Activated CD8-positive, alpha-beta T cell treated with anti-CD3 and anti-CD28 coated beads for 36 hours (primary cell): ENCODE results near the gene DLX4. TPM values are rescaled to one million over a fixed set of nuclear protein-coding genes. Genes with fewer than 3 reads are reported as not detected.

Source experiments
- ATAC-seq: fragments of 200-7000 bp; cut with Tn5 transposase; one replicate; pipeline ENCODE4 v1.10.0; 2021; ENCODE audit warnings: mild to moderate bottlenecking, moderate library complexity
- CTCF ChIA-PET: fragments of 350-600 bp; sonication (Branson Sonifier 250); formaldehyde crosslinking; loops from one replicate; lab custom pipeline; 2021; ENCODE audit warnings: antibody characterized with exemption; lab: Charles Lee
- POLR2A ChIA-PET: fragments of 350-600 bp; sonication (Branson Sonifier 250); formaldehyde crosslinking; loops from one replicate; lab custom pipeline; 2021; ENCODE audit warnings: antibody characterized with exemption; lab: Charles Lee
- DNase-seq: peaks from one replicate; pipeline ENCODE4 v3.0.0-alpha.2; 2020
- H3K27ac Mint-ChIP-seq: one replicate; pipeline ENCODE4 v1.8.0; 2021; ENCODE audit warnings: mild to moderate bottlenecking, mixed read lengths
- H3K27me3 Mint-ChIP-seq: one replicate; pipeline ENCODE4 v1.8.0; 2021; ENCODE audit warnings: mixed read lengths
- H3K36me3 Mint-ChIP-seq: one replicate; pipeline ENCODE4 v1.8.0; 2021; ENCODE audit warnings: low read depth, mixed read lengths
- H3K4me1 Mint-ChIP-seq: one replicate; pipeline ENCODE4 v1.8.0; 2021; ENCODE audit warnings: low read depth, mixed read lengths
- H3K4me3 Mint-ChIP-seq: one replicate; pipeline ENCODE4 v1.8.0; 2021; ENCODE audit warnings: mild to moderate bottlenecking, moderate library complexity, mixed read lengths
- H3K9me3 Mint-ChIP-seq: one replicate; pipeline ENCODE4 v1.8.0; 2021; ENCODE audit warnings: mixed read lengths
- intact Hi-C: fragments of 100-400 bp; cut with micrococcal nuclease; formaldehyde crosslinking; loops from one replicate; pipeline ENCODE4 v1.10.0; 2022
- total RNA-seq, 2 experiments: library from RNA; stranded (reverse); gene quantifications; one replicate each; pipeline ENCODE4 v1.2.3, GENCODE V29; 2021
- TF ChIP-seq, protein P1 (sequence below): fragments of 200-600 bp; IDR thresholded peaks from one replicate; pipeline ENCODE4 v1.8.0; 2022; ENCODE audit warnings: antibody characterized with exemption, mild to moderate bottlenecking

The DLX4 gene
- total RNA-seq, 2 experiments from 2014 or later, result 0.43 to 0.81 TPM

DNA sequence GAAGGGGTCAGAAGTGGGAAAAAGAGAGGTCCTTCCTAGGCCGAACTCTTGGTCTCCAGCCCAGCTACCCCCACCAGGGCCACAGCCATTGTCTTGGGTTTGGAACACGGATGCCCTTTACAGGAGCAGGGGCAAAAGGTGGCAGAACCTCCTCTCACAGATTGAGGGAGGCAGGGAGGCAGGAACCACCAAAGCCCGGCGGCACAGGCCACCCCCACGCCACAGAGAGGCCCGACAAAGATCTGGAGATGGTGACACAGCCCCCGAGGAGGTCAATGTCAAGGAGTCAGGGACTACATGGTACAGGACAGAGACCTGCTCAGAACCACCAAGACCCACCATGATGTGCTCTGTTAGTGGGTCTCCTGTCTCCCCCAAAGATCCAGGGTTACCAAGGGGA, 44.4 kb upstream of the DLX4 start:
- no peak overlapping the region for H3K4me3 Mint-ChIP-seq
- no peaks in the 10 kb centered on the region for H3K9me3 Mint-ChIP-seq
- peaks cover 2% of the 10 kb centered on the region for H3K27me3 Mint-ChIP-seq
- no peak for DNase-seq
- H3K4me1 Mint-ChIP-seq, result no peaks in the 10 kb centered on the region
- TF ChIP-seq, protein P1, sequence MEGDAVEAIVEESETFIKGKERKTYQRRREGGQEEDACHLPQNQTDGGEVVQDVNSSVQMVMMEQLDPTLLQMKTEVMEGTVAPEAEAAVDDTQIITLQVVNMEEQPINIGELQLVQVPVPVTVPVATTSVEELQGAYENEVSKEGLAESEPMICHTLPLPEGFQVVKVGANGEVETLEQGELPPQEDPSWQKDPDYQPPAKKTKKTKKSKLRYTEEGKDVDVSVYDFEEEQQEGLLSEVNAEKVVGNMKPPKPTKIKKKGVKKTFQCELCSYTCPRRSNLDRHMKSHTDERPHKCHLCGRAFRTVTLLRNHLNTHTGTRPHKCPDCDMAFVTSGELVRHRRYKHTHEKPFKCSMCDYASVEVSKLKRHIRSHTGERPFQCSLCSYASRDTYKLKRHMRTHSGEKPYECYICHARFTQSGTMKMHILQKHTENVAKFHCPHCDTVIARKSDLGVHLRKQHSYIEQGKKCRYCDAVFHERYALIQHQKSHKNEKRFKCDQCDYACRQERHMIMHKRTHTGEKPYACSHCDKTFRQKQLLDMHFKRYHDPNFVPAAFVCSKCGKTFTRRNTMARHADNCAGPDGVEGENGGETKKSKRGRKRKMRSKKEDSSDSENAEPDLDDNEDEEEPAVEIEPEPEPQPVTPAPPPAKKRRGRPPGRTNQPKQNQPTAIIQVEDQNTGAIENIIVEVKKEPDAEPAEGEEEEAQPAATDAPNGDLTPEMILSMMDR, result no peak
- H3K27ac Mint-ChIP-seq, result no peak overlapping the region
- no peaks in the 10 kb centered on the region for H3K36me3 Mint-ChIP-seq
- ATAC-seq, result no peak
- intact Hi-C loops, result no loop called here
- ChIA-PET POLR2A (no interaction called here), CTCF (interaction anchor here (0.9 to 1.9 kb wide), 2 partner anchors 10 to 28 kb away, joined by 3 to 7 read pairs; no protein-coding TSS in a partner anchor)

DNA sequence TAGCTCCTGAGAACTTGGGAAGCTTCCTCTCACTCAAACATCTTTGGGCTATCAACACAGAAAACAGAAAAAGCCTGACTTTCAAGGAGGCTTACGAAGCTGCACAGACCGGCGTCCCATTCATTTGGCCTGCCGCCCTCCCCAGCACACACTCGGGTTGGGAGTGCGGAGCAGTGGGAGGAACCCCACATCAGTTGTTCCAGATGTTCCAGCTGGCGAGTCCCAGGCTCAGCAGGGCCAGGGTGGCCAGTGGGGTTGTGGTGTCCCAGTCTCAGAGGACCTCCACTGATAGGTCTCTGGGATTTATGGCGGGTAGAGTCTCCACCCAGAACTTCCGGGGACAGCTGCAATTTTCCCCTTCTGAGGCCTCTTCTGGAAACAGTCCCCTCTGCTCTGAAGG, 43.1 kb upstream of the DLX4 start:
- ChIA-PET POLR2A (no interaction called here), CTCF (interaction anchor here (1.9 kb wide), 1 partner anchor 26 kb away, joined by 7 read pairs; no protein-coding TSS in a partner anchor)
- ATAC-seq (no peak), DNase-seq (no peak)
- no peaks in the 10 kb centered on the region for H3K9me3 Mint-ChIP-seq
- no peak overlapping the region for H3K4me3 Mint-ChIP-seq
- no peak overlapping the region for H3K27ac Mint-ChIP-seq
- no peaks in the 10 kb centered on the region for H3K4me1 Mint-ChIP-seq
- TF ChIP-seq, protein P1, result no peak
- H3K36me3 Mint-ChIP-seq, result no peaks in the 10 kb centered on the region
- peaks cover 2% of the 10 kb centered on the region for H3K27me3 Mint-ChIP-seq
- intact Hi-C loops, result no loop called here

DNA sequence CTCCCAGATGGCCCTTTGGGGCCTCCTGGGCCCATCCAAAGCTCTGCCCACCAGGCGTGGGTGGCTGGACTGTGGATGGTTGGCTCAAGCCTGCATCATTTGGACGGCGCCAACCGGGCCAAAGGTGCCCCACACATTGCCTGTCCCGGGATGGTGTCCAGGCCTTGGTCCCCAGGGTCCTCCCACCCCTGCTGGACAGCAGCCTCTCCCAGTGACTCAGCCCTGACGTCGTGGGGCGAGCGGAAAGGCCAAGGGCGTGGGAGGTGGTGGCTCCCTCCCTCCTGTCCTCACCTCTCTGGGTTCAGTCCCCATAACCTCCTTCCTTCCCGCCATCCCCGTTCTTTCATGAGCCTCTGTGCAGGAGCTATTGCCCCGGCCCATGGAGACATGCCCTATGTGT, 42.1 kb upstream of the DLX4 start:
- no peak overlapping the region for H3K27ac Mint-ChIP-seq
- DNase-seq (no peak), ATAC-seq (no peak)
- no peak overlapping the region for H3K4me3 Mint-ChIP-seq
- TF ChIP-seq, protein P1, result no peak
- no peaks in the 10 kb centered on the region for H3K9me3 Mint-ChIP-seq
- H3K27me3 Mint-ChIP-seq, result peaks cover 8% of the 10 kb centered on the region
- ChIA-PET CTCF (interaction anchor here (0.7 to 2.6 kb wide), 4 partner anchors 15 to 160 kb away, joined by 3 to 12 read pairs (median 6); no protein-coding TSS in a partner anchor), POLR2A (no interaction called here)
- intact Hi-C loops, result no loop called here
- no peaks in the 10 kb centered on the region for H3K4me1 Mint-ChIP-seq
- no peaks in the 10 kb centered on the region for H3K36me3 Mint-ChIP-seq

DNA sequence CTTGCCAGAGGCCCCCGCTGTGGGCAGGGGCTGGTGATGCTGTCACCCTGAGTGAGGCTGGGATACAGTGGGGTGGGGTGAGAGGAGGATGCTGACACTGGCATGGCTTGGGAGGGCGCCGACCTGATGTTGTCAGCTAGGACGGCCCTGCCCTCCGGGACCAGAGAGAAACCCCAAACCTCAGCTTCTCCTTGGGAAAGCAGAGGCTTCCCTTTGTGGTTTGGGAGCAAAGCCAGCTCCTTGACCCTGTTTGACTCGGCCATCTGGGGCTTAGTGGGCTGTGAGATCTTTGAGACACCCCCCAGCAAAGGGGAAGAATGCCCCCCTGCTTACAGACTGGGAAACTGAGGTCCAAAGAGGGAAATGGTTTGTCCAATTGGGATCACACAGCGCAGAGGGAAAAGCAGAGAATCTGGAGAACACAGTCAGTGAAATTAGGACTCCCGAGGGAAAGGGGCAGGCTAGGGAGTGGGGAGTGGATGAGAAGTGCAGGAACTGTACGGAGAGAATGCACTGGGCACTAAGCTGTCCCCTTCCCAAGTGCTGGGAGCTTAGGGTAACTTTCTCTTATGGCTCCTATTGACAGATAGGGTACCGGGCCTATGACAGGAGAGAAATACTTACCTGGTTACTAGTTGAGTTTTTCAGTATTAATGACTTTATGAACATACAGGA, 40.7 kb upstream of the DLX4 start:
- no peak overlapping the region for H3K27ac Mint-ChIP-seq
- no peaks in the 10 kb centered on the region for H3K36me3 Mint-ChIP-seq
- H3K4me1 Mint-ChIP-seq, result no peaks in the 10 kb centered on the region
- H3K27me3 Mint-ChIP-seq, result peaks cover 12% of the 10 kb centered on the region
- CTCF ChIA-PET, result interaction anchor here (0.9 to 2.6 kb wide), 6 partner anchors 11 to 159 kb away, joined by 3 to 12 read pairs (median 3); no protein-coding TSS in a partner anchor
- TF ChIP-seq, protein P1, result no peak
- ATAC-seq, result no peak
- POLR2A ChIA-PET, result no interaction called here
- DNase-seq, result no peak
- intact Hi-C loops, result no loop called here
- no peaks in the 10 kb centered on the region for H3K9me3 Mint-ChIP-seq
- H3K4me3 Mint-ChIP-seq, result no peak overlapping the region

DNA sequence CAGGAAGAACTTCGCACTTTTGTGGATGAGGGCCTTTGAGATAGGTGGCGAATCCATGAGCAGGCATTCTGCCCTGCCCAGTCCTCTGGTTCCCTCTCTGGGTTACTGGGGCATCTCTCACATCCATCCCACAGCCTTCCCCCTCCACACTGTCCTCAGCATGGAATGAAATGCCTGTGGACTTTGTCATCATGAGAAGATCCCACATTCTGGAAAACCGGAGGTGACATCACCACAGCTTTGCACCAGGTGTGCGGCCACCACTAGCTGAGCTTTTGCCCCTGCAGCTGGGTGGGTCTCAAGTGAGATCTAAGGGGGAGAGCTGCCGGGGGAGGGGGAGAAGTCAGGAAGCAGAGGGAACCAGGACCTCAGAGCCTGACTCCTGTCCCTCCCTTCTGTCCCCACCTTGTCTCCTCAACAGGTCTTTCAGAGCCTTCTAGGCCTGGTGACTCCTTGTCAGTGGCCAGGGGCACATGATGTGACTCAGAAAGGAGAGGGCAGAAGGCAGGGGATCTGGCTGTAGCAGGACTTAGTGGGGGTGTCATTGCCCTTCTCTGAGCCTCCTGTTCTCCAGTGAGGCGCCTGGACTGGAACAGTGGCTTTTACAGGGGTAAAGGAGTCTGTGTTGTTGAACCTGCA, 40.0 kb upstream of the DLX4 start:
- H3K4me1 Mint-ChIP-seq, result no peaks in the 10 kb centered on the region
- H3K27me3 Mint-ChIP-seq, result peaks cover 14% of the 10 kb centered on the region
- intact Hi-C loops, result no loop called here
- no peaks in the 10 kb centered on the region for H3K36me3 Mint-ChIP-seq
- ChIA-PET CTCF (interaction anchor here (1.1 to 2.6 kb wide), 2 partner anchors 12 to 68 kb away, joined by 3 to 12 read pairs; no protein-coding TSS in a partner anchor), POLR2A (no interaction called here)
- H3K27ac Mint-ChIP-seq, result no peak overlapping the region
- no peaks in the 10 kb centered on the region for H3K9me3 Mint-ChIP-seq
- no peak overlapping the region for H3K4me3 Mint-ChIP-seq
- DNase-seq (no peak), ATAC-seq (no peak)
- TF ChIP-seq, protein P1, result no peak
